PC-3 (cell line): ENCODE data around the gene IRF8.

Experiments
- EZH2phosphoT487 ChIP-seq: fragments of 300-600 bp; sonication (generic); IDR thresholded peaks from 2 replicates; pipeline ENCODE4 v1.6.1; 2018; ENCODE audit warnings: mild to moderate bottlenecking, antibody characterized with exemption, low read length, borderline replicate concordance
- TF ChIP-seq, protein P1 (sequence below): fragments of 300-600 bp; sonication (generic); conservative IDR thresholded peaks from 2 replicates; pipeline ENCODE4 v1.5.1; 2017; ENCODE audit warnings: antibody characterized with exemption, low read depth, mild to moderate bottlenecking, low read length

DNA sequence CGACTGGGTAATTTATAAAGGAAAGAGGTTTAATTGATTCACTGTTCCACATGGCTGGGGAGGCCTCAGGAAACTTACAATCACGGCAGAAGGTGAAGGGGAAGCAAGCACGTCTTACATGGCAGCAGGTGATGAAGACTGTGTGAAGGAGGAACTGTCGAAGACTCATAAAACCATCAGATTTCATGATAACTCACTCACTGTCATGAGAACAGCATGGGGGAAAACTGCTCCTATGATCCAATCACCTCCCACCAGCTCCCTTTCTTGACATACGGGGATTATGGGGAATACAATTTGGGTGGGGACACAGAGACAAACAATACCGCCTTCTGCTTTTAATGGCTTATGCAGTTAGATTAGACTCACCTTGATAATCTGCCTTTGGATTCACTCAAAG is 19.4 kb upstream of the IRF8 start:
- TF ChIP-seq, protein P1, sequence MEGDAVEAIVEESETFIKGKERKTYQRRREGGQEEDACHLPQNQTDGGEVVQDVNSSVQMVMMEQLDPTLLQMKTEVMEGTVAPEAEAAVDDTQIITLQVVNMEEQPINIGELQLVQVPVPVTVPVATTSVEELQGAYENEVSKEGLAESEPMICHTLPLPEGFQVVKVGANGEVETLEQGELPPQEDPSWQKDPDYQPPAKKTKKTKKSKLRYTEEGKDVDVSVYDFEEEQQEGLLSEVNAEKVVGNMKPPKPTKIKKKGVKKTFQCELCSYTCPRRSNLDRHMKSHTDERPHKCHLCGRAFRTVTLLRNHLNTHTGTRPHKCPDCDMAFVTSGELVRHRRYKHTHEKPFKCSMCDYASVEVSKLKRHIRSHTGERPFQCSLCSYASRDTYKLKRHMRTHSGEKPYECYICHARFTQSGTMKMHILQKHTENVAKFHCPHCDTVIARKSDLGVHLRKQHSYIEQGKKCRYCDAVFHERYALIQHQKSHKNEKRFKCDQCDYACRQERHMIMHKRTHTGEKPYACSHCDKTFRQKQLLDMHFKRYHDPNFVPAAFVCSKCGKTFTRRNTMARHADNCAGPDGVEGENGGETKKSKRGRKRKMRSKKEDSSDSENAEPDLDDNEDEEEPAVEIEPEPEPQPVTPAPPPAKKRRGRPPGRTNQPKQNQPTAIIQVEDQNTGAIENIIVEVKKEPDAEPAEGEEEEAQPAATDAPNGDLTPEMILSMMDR: no peak
- TF ChIP-seq EZH2phosphoT487: no peak
